T-helper 9 cell (primary cell): ENCODE results near the gene ASAH2.
"Not testable (repeated sequence)": the region's sequence is repeated elsewhere in the genome, so short reads cannot be mapped to it uniquely, and the experiment has no call there.

Source experiments
- DNase-seq: peaks from one replicate; pipeline ENCODE4 v3.0.0-alpha.2; 2020

The ASAH2 gene

GRCh38 chr10:50250096-50250854 is 1.0 kb downstream of the ASAH2 start:
- no peak for DNase-seq

DNA sequence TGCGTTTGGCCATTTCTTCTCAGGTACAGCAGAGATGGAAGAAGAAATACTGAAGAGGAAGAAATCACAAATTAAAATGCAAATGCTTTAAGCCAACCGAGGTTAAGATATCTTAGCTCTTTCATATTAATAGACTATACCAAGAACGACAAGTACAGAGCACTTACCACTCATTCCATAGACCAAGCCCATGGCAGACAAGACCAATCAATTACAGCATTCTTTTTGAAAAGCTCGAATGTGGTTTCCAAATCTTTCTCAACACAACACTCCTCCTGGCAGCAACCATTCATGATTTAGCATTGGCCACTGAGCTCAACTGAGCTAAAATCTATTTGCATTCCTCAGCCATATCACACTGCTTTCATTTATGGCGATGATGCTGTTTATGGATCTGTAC is 2.7 kb downstream of the ASAH2 start:
- no peak for DNase-seq

DNA sequence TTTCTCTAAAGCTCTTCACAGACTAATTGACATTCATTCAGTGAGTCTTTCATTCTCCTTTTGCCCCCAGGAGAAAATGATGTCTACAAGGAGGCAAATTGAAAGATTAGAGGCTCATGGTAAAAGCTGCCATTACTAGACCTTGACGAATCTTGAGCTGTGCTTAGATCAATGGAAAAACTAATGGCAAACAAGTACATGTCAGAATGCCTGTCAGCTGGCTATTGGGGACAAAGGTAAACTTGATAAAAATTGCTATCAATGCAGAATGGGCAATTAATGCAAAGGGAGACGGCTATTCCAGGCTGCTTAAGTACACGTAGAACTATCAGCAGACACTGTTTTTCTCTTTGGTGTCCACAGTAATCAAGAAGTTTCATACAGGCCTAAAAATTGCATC is 3.3 kb downstream of the ASAH2 start:
- no peak for DNase-seq

DNA sequence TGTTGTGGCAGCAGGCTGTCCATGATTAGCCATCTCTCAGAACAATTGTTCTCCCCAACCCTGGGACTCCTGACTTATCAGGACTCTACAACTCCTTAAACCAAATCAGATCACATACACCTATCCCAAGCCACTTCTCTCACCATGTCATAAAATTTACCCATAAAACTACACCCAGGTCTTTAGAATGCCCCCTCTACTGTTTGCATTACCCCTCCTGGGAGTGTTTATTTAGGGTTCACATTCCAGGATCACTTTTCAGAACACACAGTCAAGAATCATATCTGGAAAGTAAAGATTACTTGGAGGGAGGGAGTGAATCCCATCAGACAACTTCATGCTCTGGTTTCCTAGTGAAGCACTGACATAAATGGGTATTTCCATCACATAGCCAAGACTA is 7.1 kb downstream of the ASAH2 start:
- no peak for DNase-seq

- no peak for DNase-seq
These were observed 8.5 kb downstream of the ASAH2 start for GRCh38 chr10:50242777-50243176.

DNA sequence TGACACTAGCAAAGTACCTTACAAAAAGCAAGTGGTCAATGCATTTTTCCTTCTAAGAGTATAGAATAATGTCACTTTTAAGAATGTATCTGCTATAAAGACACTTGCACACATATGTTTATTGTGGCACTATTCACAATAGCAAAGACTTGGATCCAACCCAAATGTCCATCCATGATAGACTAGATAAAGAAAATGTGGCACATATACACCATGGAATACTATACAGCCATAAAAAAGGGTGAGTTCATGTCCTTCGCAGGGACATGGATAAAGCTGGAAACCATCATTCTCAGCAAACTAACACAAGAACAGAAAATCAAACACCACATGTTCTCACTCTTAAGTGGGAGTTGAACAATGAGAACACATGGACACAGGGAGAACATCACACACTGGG is 9.8 kb downstream of the ASAH2 start:
- DNase-seq, result not testable (repeated sequence)

DNA sequence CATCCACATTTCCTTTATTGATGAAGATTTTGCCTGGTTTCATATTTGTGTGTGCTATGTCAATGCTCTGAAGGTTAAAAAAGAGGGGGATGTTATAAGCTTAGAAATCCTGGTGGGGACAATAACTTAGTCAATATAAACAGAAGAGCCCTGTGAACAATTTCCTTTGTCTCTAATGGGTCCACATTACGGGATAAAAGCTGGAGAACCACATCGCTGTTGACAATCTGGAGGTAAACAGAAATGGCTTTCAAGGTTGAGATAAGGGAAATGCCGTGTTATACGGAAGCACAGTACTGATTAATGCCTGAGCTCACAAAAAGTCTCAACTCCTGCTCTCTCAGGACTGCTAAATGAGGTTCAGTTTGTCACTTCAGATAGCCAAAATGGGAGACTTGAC is 16.8 kb downstream of the ASAH2 start:
- DNase-seq, result no peak

GRCh38 chr10:50232261-50232639 is 19.1 kb downstream of the ASAH2 start:
- no peak for DNase-seq

DNA sequence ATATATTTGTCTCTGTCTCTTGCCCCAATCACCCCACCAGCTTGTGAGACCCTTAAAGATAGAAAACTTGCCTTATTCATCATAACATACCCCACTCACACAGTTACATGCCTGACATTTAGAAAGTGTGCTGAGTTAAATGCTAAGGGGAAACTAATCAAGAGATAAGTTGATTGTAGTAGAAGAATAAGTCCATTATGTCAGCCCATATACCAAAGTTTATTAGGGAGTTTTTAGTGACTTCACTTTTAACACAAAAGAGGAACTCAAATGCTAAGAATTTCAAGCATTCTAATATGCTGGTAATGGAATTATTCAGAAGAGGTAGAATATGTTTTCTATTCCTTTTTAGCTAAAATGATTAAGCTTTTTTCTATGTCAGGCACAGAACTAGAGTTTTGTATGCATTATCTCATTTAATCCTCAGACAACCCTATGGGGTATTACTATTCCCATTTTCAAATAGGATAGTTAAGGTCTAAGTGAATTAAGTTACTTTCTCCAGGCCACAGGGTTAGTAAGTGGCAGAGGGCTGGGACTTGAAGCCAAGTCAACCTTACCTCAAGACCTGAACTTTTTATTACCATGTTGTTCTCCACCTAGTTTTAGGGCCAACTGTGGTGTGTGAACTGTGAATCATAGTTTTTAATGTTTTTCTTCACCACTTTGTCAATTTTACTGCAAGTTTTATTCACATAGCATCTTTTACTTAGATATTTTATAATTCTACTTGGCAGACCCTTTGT is 19.6 kb downstream of the ASAH2 start:
- DNase-seq, result no peak

DNA sequence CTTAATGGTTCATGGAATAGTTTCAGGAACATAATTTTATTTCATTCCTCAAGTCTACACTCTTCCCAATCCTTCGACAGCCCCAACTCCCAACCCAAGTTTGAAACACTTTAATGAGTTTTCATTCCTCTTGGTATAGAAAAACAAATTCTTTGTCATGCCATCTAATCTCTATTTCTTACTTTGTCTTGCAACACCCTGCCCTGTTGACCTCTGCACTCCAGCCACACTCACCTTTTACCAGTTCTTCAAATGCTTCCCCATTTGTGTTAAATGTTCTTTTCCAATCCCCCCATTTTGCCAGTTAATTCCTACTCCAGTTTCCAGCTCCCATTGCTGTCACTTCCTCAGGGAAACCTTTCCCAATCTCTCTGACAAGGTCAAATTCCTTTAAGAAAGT is 21.9 kb downstream of the ASAH2 start:
- DNase-seq, result no peak

GRCh38 chr10:50228672-50229071 is 22.6 kb downstream of the ASAH2 start:
- DNase-seq, result no peak

GRCh38 chr10:50226610-50227009 is 24.7 kb downstream of the ASAH2 start:
- no peak for DNase-seq

DNA sequence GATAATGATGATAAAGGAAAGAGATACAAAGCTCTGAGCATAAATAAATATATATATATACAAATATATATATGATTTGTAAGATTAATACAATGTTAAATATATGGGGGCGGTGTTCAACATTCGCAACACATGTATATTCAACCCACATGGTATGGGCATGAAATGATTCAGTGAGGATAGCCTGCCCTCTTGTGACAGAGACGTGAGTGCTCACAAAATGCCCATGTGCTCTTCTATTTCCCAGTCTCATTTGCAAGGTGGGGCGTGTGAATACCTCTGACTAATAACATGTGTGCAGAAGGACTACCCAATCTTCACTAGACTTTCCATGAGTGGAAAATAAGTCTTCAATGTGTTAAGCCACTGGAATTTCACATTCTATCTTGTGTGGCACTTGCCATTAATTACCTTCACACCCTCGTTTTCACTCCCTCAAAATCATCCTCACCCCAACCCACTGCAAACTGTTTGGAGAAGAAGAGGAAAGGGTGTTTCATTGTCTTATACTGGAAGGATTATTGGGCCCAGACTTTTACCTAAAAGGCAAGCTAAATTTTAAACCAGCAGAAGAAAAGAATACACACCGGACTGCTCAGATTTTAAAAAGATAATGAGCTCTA is 26.9 kb downstream of the ASAH2 start:
- DNase-seq, result no peak

DNA sequence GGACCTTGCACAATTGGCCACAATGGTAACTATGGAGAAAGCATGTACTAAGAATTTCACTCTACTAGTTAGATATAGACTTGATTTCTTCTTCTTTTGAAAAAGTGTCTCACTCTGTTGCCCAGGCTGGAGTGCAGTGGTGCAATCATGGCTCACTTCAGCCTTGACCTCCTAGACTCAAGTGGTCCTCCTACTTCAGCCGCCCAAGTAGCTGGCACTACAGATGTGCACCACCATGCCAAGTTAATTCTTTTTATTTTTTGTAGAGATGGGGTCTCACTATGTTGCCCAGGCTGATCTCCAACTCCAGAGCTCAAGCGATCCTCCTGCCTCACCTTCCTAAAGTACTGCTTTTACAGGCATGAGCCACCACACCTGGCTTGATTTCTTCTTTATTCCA is 29.1 kb downstream of the ASAH2 start:
- no peak for DNase-seq

GRCh38 chr10:50221470-50221869 is 29.8 kb downstream of the ASAH2 start:
- DNase-seq, result no peak

DNA sequence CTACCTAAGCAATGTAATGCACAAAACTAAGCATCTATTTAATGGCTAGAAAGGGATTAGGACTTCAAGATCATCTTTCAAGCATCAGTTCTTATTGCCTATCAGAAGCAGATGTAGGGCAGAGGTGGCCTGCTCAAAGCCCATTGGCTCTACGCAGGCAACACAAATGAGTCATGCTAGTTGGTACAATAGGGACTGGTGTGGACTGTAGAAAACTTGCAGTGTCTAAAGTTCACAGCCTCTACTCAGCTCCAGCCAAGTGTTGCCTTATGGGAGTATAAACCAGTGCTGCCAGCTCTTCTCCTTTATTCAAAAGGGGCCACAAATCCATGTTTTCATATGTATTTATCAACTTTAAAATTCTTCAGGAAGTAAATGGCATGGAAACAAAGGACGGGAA is 31.7 kb downstream of the ASAH2 start:
- no peak for DNase-seq

GRCh38 chr10:50219200-50219599 is 32.1 kb downstream of the ASAH2 start:
- no peak for DNase-seq

DNA sequence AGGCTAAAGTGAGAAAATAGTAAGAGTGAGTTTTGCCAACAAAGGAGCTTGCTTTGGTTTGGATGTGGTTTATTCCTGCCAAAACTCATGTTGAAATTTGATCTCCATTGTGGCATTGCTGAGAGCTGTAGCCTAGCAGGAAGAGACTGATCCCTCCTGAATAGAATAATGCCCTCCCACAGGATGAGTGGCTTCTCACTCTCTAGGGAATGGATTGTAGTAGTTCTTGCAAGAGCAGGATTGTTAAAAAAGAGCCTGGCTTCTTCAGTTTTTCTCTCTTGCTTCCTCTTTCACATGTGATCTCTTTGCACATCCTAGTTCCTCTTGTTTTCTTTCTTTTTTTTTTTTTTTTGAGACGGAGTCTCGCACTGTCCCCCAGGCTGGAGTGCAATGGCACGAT is 34.4 kb downstream of the ASAH2 start:
- no peak for DNase-seq

- DNase-seq, result no peak
These were observed 34.9 kb downstream of the ASAH2 start for GRCh38 chr10:50216418-50216817.

GRCh38 chr10:50211670-50212069 is 39.6 kb downstream of the ASAH2 start:
- no peak for DNase-seq

DNA sequence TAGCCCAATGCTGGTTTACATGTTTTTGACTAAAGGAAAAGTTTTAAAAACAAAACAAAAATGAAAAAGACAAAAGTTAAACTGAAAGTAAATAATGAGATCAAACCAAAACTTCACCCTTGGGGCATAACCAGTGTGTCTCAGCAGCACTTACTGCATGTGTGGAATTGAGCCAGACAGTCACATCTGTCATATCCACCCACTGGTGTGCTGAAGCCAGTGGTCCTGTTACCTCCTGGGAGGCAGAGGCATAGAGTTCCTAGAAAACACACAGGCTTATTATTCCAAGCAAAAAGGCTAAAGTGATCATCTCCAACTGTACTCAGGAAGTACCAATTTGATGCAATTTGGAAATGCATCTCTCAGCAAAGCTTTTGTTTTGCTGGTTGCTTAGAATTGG is 40.4 kb downstream of the ASAH2 start:
- DNase-seq, result no peak
